HG02642 (cell line): ENCODE measurements around the gene TUBGCP6.

Source experiments
- ATAC-seq: cut with Tn5 transposase; IDR thresholded peaks from one replicate; pipeline ENCODE4 v1.9.1; 2021; ENCODE audit warnings: mild to moderate bottlenecking; ENCODE audit not compliant: unreplicated experiment, poor library complexity

The TUBGCP6 gene

GRCh38 chr22:50266994-50267393, 22.2 kb upstream of the TUBGCP6 start:
- ATAC-seq: no peak

- no peak for ATAC-seq
Measured at GRCh38 chr22:50264946-50265669, 20.3 kb upstream of the TUBGCP6 start.

GRCh38 chr22:50264104-50264745, 19.4 kb upstream of the TUBGCP6 start:
- no peak for ATAC-seq

GRCh38 chr22:50262973-50263617, 18.3 kb upstream of the TUBGCP6 start:
- ATAC-seq: no peak

GRCh38 chr22:50262460-50262911, 17.7 kb upstream of the TUBGCP6 start:
- no peak for ATAC-seq

GRCh38 chr22:50261615-50262459, 17.0 kb upstream of the TUBGCP6 start, which contains the start of gene MAPK12:
TSS of gene MAPK12 (minus strand) at chr22:50261683. CDS start at chr22:50261509, 174 bp downstream.
- ATAC-seq: no peak

GRCh38 chr22:50260801-50261614, 16.2 kb upstream of the TUBGCP6 start:
- no peak for ATAC-seq

GRCh38 chr22:50260434-50260800, 15.6 kb upstream of the TUBGCP6 start:
- ATAC-seq: no peak

- ATAC-seq: no peak
Measured at GRCh38 chr22:50259302-50259701, 14.5 kb upstream of the TUBGCP6 start.

GRCh38 chr22:50258361-50259292, 13.8 kb upstream of the TUBGCP6 start:
- no peak for ATAC-seq

GRCh38 chr22:50257451-50258360, 12.9 kb upstream of the TUBGCP6 start:
- ATAC-seq: no peak

- no peak for ATAC-seq
Measured at GRCh38 chr22:50257041-50257440, 12.2 kb upstream of the TUBGCP6 start.

- ATAC-seq: no peak
Measured at GRCh38 chr22:50256258-50256862, 11.5 kb upstream of the TUBGCP6 start.

GRCh38 chr22:50255607-50256006, 10.8 kb upstream of the TUBGCP6 start:
- ATAC-seq: no peak

GRCh38 chr22:50255099-50255498, 10.3 kb upstream of the TUBGCP6 start:
- no peak for ATAC-seq

- ATAC-seq: no peak
Measured at GRCh38 chr22:50253941-50254340, 9.1 kb upstream of the TUBGCP6 start.
